GM23338 (cell line): ENCODE results near the gene PLXND1. TPM values are rescaled to one million over a fixed set of nuclear protein-coding genes. Genes with fewer than 3 reads are reported as not detected.

ENCODE experiments used
- ATAC-seq: fragments of 200-7000 bp; cut with Tn5 transposase; 3 replicates; pipeline ENCODE4 v1.9.1; 2020
- DNase-seq: peaks from one replicate; pipeline ENCODE4 v3.0.0-alpha.2; 2015; ENCODE audit warnings: low spot score
- H2AFZ ChIP-seq: fragments of 200-600 bp; sonication (generic); 2 replicates; pipeline ENCODE4 v1.8.0; 2016; ENCODE audit warnings: antibody characterized with exemption, mild to moderate bottlenecking, moderate library complexity
- H3F3A ChIP-seq: fragments of 200-600 bp; sonication (generic); replicated peaks from 2 replicates; pipeline ENCODE4 v1.8.0; 2017; ENCODE audit warnings: antibody characterized with exemption, mixed run types, low read depth
- H3K27ac ChIP-seq: fragments of 200-600 bp; sonication (generic); 2 replicates; pipeline ENCODE4 v1.6.1; 2016; ENCODE audit warnings: low read depth
- H3K27me3 ChIP-seq: fragments of 200-600 bp; sonication (generic); 2 replicates; pipeline ENCODE4 v1.8.0; 2016; ENCODE audit warnings: mild to moderate bottlenecking, mixed run types, moderate library complexity; ENCODE audit not compliant: insufficient read depth
- H3K36me3 ChIP-seq: fragments of 200-600 bp; sonication (generic); 2 replicates; pipeline ENCODE4 v1.8.0; 2016; ENCODE audit warnings: mild to moderate bottlenecking; ENCODE audit not compliant: insufficient read depth
- H3K4me1 ChIP-seq: fragments of 200-600 bp; sonication (generic); 2 replicates; pipeline ENCODE4 v1.8.0; 2016; ENCODE audit warnings: mild to moderate bottlenecking, moderate library complexity; ENCODE audit not compliant: insufficient read depth
- H3K4me2 ChIP-seq: fragments of 200-600 bp; sonication (generic); 2 replicates; pipeline ENCODE4 v1.7.1; 2017; ENCODE audit warnings: mixed run types
- H3K4me3 ChIP-seq: fragments of 200-600 bp; sonication (generic); 2 replicates; pipeline ENCODE4 v1.6.1; 2016; ENCODE audit warnings: mixed run types
- H3K79me2 ChIP-seq: fragments of 200-600 bp; sonication (generic); replicated peaks from 2 replicates; pipeline ENCODE4 v1.8.0; 2017; ENCODE audit warnings: mild to moderate bottlenecking; ENCODE audit not compliant: insufficient read depth
- H3K9me2 ChIP-seq: fragments of 200-600 bp; sonication (generic); 2 replicates; pipeline ENCODE4 v1.8.0; 2017; ENCODE audit not compliant: insufficient read depth
- H4K20me1 ChIP-seq: fragments of 200-600 bp; sonication (generic); replicated peaks from 2 replicates; pipeline ENCODE4 v1.8.0; 2017; ENCODE audit warnings: mild to moderate bottlenecking; ENCODE audit not compliant: insufficient read depth
- H3K27ac Mint-ChIP-seq: 2 replicates; pipeline ENCODE4 v1.8.0; 2020; ENCODE audit warnings: inconsistent platforms, mild to moderate bottlenecking, moderate library complexity, mixed read lengths
- H3K27me3 Mint-ChIP-seq: 3 replicates; pipeline ENCODE4 v1.8.0; 2022; ENCODE audit warnings: low read depth, mild to moderate bottlenecking, moderate library complexity, mixed read lengths, inconsistent platforms; ENCODE audit not compliant: insufficient read depth, poor library complexity
- H3K36me3 Mint-ChIP-seq: 3 replicates; pipeline ENCODE4 v1.8.0; 2021; ENCODE audit warnings: low read depth, mild to moderate bottlenecking, inconsistent platforms, moderate library complexity, mixed read lengths
- H3K4me1 Mint-ChIP-seq: 3 replicates; pipeline ENCODE4 v1.8.0; 2020; ENCODE audit warnings: mild to moderate bottlenecking, inconsistent platforms, mixed read lengths
- H3K4me3 Mint-ChIP-seq: 3 replicates; pipeline ENCODE4 v1.8.0; 2021; ENCODE audit warnings: moderate library complexity, mild to moderate bottlenecking, inconsistent platforms, mixed read lengths
- H3K9me3 Mint-ChIP-seq: 3 replicates; pipeline ENCODE4 v1.8.0; 2020; ENCODE audit warnings: moderate library complexity, mild to moderate bottlenecking, inconsistent platforms, mixed read lengths
- EZH2 ChIP-seq: fragments of 200-600 bp; sonication (generic); IDR thresholded peaks from one replicate; pipeline ENCODE4 v1.8.0; 2017; ENCODE audit warnings: antibody characterized with exemption, mild to moderate bottlenecking, low read depth; ENCODE audit not compliant: unreplicated experiment
- EZH2phosphoT487 ChIP-seq: fragments of 200-600 bp; sonication (generic); IDR thresholded peaks from one replicate; pipeline ENCODE4 v1.8.1; 2018; ENCODE audit warnings: antibody characterized with exemption; ENCODE audit not compliant: unreplicated experiment
- NANOG ChIP-seq: IDR thresholded peaks from 2 replicates; pipeline ENCODE4 v1.6.1; 2016; ENCODE audit warnings: antibody characterized with exemption, borderline replicate concordance
- POLR2AphosphoS5 ChIP-seq: IDR thresholded peaks from 2 replicates; pipeline ENCODE4 v1.6.1; 2016; ENCODE audit warnings: antibody characterized with exemption, low read depth
- STAT1 ChIP-seq: IDR thresholded peaks from one replicate; pipeline ENCODE4 v1.6.1; 2016; ENCODE audit warnings: antibody characterized with exemption; ENCODE audit not compliant: unreplicated experiment
- polyA plus RNA-seq: library from polyadenylated mRNA; unstranded; fragments of >200 nt; fragmentation: Nextera tagmentation; extraction: Ambion mirVana; gene quantifications from 2 replicates; pipeline ENCODE4 v1.2.1, GENCODE V29; 2016
- total RNA-seq: library from RNA; depleted of rRNA; stranded (reverse); fragments of >200 nt; shearing (Covaris generic); gene quantifications from 2 replicates; pipeline ENCODE4 v1.2.3, GENCODE V29; 2014
- TF ChIP-seq, protein P1 (sequence below), 2 experiments: fragments of 200-600 bp in 1 of 2; sonication (generic) in 1 of 2; conservative IDR thresholded peaks; 2 replicates each; pipeline versions ENCODE4 v1.5.1 to v1.6.1; 2016 to 2017; ENCODE audit warnings: antibody characterized with exemption in 2 of 2, low read depth in 2 of 2, mild to moderate bottlenecking in 2 of 2, moderate library complexity in 1 of 2
- TF ChIP-seq, protein P2 (sequence below): IDR thresholded peaks from 2 replicates; pipeline ENCODE4 v1.6.1; 2016; ENCODE audit warnings: antibody characterized with exemption

The PLXND1 gene
- total and polyA plus RNA-seq, 2 experiments from 2014 or later = 13.3 to 60.4 TPM

DNA sequence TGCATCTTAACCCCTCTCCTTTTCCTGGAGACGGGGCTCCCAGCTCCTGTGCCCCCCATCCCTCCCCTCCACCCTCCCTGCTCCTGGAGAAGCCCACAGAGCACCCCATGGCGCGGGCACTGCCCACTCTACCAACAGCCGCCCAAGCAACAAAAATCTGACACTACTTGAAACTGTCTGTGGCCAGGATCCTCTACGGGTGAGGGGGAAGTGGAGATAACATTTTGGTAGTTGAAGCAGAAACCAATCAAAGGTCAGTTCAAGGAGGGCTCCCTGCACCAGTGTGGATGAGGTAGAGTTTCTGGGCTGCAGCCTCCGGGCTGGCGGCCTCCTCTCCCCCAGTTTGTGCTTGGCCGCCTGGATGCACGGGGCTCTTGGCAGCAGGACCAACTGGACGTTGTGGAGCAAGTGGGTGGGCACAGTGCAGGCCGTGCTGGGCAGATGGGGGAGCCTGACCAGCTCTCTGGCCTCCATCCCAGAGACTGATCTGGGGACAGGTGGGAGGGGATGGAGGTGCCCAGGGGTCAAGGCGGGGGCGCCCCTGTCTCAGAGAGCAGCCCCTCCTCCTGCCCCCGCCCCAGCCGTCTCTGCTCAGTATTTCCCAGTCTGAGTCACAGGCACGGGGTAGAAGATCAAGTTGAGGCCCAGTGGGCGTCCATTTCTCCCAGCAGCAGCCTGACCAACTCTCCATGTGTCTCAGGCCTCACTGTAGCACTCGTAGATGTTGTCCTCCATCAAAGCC is 50.7 kb downstream of the PLXND1 start:
- H3K4me3 ChIP-seq = no peak overlapping the region
- H3K36me3 ChIP-seq = no peaks in the 10 kb centered on the region
- no peak overlapping the region for H3K4me2 ChIP-seq
- H3K9me3 Mint-ChIP-seq = no peaks in the 10 kb centered on the region
- H3K9me2 ChIP-seq = no peaks in the 10 kb centered on the region
- no peak overlapping the region for H3K27ac Mint-ChIP-seq
- peaks cover 45% of the 10 kb centered on the region for H3K4me1 Mint-ChIP-seq
- TF ChIP-seq, protein P1, sequence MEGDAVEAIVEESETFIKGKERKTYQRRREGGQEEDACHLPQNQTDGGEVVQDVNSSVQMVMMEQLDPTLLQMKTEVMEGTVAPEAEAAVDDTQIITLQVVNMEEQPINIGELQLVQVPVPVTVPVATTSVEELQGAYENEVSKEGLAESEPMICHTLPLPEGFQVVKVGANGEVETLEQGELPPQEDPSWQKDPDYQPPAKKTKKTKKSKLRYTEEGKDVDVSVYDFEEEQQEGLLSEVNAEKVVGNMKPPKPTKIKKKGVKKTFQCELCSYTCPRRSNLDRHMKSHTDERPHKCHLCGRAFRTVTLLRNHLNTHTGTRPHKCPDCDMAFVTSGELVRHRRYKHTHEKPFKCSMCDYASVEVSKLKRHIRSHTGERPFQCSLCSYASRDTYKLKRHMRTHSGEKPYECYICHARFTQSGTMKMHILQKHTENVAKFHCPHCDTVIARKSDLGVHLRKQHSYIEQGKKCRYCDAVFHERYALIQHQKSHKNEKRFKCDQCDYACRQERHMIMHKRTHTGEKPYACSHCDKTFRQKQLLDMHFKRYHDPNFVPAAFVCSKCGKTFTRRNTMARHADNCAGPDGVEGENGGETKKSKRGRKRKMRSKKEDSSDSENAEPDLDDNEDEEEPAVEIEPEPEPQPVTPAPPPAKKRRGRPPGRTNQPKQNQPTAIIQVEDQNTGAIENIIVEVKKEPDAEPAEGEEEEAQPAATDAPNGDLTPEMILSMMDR (conservative IDR thresholded peaks at IDR 0.05; ENCODE audit: low read depth in 2 of 2) = no peak
- TF ChIP-seq NANOG = no peak
- no peak for DNase-seq
- no peaks in the 10 kb centered on the region for H4K20me1 ChIP-seq
- H3F3A ChIP-seq = no peaks in the 10 kb centered on the region
- no peaks in the 10 kb centered on the region for H3K27me3 ChIP-seq
- peaks cover 3% of the 10 kb centered on the region; the same call in 1 of the 3 replicates for H3K36me3 Mint-ChIP-seq
- no peaks in the 10 kb centered on the region for H3K79me2 ChIP-seq
- H2AFZ ChIP-seq = no peak overlapping the region
- peaks cover 18% of the 10 kb centered on the region for H3K27me3 Mint-ChIP-seq
- no peak for ATAC-seq
- H3K4me3 Mint-ChIP-seq = no peak overlapping the region
- H3K4me1 ChIP-seq = peaks cover 14% of the 10 kb centered on the region; the same call in 1 of the 2 replicates
- H3K27ac ChIP-seq = no peak overlapping the region

DNA sequence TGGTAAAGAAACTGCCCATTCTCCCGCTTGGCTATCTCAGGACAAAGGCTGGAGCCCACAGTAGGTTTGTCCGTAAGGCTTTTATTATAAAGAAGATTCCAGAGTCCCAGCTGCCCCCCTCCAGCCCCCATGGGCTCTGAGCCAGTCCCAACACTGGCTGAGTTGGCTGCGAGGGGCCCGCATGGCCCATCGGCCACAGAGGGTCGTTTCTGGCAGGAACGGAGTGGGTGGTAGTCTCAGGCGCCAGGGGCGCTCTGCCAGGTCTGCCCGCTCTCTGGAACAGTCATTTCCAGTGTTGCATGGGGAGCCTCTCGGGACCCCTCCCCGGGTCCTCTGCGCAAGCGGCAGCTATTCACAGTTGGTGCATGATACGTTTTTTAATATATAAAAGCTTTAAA is 51.3 kb downstream of the PLXND1 start:
- Mint-ChIP-seq H3K27me3 (peaks cover 14% of the 10 kb centered on the region), H3K36me3 (no peaks in the 10 kb centered on the region), H3K27ac (no peak overlapping the region), H3K9me3 (no peaks in the 10 kb centered on the region), H3K4me1 (peaks cover 41% of the 10 kb centered on the region), H3K4me3 (no peak overlapping the region)
- Histone ChIP-seq H3K27me3 (no peaks in the 10 kb centered on the region), H3K36me3 (no peaks in the 10 kb centered on the region), H3K79me2 (no peaks in the 10 kb centered on the region), H3F3A (no peaks in the 10 kb centered on the region), H2AFZ (no peak overlapping the region), H3K9me2 (no peaks in the 10 kb centered on the region), H3K27ac (no peak overlapping the region), H3K4me3 (no peak overlapping the region), H3K4me1 (peaks cover 10% of the 10 kb centered on the region; the same call in 1 of the 2 replicates), H3K4me2 (no peak overlapping the region), H4K20me1 (no peaks in the 10 kb centered on the region)
- TF ChIP-seq POLR2AphosphoS5 (no peak), EZH2phosphoT487 (no peak), EZH2 (no peak), STAT1 (no peak)
- TF ChIP-seq, protein P2, sequence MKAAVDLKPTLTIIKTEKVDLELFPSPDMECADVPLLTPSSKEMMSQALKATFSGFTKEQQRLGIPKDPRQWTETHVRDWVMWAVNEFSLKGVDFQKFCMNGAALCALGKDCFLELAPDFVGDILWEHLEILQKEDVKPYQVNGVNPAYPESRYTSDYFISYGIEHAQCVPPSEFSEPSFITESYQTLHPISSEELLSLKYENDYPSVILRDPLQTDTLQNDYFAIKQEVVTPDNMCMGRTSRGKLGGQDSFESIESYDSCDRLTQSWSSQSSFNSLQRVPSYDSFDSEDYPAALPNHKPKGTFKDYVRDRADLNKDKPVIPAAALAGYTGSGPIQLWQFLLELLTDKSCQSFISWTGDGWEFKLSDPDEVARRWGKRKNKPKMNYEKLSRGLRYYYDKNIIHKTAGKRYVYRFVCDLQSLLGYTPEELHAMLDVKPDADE = no peak
- TF ChIP-seq, protein P1 (conservative IDR thresholded peaks at IDR 0.05; ENCODE audit: low read depth in 2 of 2) = no peak
- DNase-seq (no peak), ATAC-seq (no peak)
